Brain pericyte (primary cell): ENCODE results near the gene TMEM51.

ENCODE experiments used
- DNase-seq: peaks from one replicate; pipeline ENCODE4 v3.0.0-alpha.2; 2012; ENCODE audit warnings: low read depth, low spot score

TMEM51 gene

DNA sequence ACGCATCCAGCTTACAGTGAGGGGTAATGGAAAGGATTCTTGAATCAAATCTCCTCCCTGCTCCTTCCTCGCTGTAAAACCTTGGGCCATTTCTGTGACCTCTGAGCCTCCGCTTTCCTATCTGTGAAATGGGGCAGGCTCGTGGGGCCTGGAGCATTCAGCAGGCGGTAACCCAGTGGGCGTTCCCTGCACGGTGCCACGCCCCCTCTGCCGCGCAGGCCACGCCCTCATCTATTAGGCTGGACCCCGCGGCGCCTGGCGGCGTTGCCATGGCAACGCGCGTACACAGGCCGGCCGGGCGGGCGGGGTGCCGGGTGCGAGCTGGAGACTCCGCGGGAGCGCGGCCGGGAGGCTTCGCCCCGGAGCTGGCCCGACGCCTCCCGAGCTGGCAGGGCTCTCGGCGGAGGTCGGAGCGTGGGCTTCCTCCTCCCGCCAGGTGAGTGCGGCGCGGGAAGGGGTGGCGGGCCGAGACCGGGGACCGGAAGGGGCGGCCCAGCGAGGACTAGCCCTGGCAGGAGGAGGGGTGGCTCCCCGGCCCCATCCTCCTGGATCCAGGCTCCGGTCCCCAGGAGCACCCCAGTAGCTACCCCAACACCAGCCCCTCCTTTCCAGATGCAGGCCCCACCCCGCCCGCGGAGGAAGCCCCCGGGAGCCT is 93.5 kb downstream of the TMEM51 start, which contains the start of gene FHAD1:
TSS of gene FHAD1 (plus strand) at position 264 of the 655 bp plus-strand sequence. CDS start 4,562 bp downstream, outside the sequence.
- DNase-seq, result no peak

GRCh38 chr1:15248216-15248615 is 94.7 kb downstream of the TMEM51 start:
- no peak for DNase-seq

- no peak for DNase-seq
Observed at GRCh38 chr1:15249081-15249480, 95.5 kb downstream of the TMEM51 start.

DNA sequence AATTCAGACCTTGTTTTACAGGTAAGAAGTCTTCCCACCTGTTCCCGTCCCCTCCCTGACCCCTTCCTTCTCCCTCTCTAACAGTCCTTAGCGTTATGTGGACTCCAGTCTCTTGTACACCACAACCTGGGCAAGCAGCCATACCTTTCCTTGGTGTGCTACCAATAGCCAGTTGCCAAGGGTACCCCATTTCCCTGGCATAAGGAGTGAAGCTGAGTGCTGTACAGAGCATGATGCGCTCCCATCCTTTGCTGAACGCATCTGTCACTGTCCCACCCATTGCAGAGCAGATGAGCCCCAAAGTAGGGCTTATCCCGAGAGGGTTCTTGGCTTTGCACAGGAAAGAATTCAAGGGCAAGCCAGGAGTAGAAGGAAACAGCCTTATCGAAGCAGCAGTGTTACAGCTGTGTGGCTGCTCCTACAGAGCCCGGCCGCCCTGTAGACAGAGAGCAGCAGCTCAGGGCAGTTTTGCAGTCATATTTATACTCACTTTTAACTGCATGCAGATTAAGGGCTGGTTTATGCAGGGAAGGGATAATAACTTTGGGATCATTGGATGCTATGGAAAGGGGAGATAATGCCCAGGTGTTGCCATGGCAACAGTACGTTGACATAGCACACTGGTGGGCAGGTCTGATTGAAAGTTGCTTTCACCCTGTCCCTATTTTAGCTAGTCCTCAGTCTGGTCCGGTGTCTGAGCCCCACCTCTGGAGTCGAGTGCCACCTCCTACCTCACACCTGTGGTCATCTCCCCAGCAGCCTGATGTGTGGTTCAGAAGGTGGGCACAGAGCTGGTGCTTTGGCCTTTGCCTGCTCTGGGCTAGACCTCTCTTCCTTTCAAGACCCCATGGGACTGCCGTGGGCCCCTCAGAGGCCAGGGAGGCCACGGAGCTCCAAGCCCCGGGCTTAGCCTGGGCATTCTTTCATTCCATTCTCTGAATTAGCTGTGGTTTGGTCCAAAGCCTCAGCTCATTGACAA is 98.6 kb downstream of the TMEM51 start:
- no peak for DNase-seq

DNA sequence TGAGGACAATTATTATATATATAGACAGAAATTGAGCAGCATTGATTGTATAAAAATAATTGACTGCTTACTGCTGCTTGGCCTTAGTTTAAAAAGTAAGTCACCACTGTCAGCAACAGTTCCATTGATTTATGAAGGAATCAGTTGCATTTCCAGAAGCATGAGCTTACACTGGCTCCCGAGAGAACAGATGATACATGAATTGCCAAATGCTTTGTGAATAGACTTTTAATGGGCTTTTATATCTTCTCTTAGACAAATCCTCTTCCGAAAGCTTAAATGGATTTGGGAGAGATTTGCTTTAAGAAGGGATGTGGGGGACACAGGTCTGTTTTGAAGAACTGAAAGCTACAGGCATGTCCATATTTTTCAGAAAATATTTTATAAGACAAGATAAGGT is 101.0 kb downstream of the TMEM51 start:
- DNase-seq, result no peak

DNA sequence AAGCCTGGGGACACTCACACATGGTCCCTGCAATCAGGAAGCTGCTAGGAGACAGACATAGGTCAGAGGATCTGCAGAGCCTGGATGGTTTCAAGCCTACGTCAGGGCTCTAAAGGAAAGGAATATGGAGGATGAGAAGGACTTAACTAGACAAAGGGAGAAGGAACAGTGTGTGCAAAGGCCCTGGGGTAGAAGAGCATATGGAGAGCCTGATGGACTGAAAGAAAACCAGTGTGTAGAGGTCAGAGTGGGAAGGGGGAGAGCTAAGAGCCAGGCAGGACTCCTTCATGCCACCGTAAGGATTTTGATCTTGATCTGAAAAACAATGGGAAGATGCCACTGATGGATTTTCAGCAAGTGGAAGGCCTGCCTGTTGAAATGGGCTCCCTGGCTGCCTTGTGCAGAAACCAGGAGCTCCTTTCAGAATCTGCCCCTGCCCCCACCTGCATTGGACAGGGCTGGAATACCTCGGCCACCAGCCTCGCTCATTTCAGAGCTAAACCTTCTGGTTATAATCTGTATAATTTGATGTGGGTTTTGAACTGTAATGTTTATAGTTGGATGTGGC is 102.1 kb downstream of the TMEM51 start:
- no peak for DNase-seq

DNA sequence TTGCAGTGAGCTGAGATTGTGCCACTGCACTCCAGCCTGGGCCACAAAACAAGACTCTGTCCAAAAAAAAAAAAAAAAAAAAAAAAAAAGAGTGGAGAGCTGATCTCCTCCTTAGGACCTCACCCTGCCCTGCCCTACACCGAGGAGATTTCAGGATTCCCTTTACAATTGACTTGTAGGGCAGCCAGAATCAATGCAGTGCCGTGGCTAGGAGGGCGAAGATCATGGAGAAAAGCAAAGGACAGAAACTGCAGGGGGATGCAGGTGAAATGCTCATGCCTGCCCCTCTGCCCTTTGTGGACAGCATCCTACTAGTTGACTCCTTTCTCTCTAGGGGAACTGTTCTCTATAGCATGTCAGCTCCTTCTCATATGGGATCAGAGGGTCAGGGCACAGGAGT is 103.0 kb downstream of the TMEM51 start:
- no peak for DNase-seq

DNA sequence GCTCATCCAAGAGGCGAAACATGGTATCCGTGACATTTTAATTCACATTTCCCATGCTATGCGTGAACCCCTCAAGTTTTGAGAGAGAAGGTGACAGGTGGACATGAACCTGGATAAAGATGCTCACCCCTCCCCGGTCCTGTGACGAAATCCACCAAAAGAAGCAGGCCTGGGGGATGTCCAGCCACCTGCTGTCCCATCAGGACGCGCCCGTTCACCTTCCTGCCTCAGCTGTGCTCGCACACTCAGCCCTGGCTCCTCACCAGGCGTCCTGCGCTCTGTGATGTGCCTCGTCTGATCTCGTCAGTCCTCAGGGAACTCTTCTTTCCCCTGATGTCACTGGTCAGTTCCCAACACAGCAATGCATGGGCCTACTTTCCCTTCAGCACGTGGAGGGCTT is 103.8 kb downstream of the TMEM51 start:
- no peak for DNase-seq

GRCh38 chr1:15258833-15259621 is 105.5 kb downstream of the TMEM51 start:
- no peak for DNase-seq

DNA sequence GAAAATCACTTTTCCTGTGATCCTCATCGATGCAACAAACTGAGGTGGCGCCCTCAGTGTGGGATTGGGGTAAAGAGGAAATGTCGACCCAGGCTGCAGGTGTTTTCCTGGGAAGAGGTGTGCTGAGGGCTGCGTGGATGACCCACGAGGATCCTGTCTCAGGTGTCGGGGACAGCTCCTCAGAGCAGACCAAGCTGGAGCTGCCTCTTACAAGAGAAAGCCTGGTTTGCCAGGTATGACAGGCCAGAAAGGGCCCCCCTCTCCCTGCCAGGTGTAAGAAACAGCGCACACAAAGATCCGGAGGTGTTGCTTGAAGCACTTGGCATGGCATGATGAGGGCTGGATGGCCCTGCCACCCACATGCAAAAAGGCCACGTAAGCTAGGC is 106.1 kb downstream of the TMEM51 start:
- DNase-seq, result no peak

- no peak for DNase-seq
Observed at GRCh38 chr1:15260418-15261154, 107.0 kb downstream of the TMEM51 start.

DNA sequence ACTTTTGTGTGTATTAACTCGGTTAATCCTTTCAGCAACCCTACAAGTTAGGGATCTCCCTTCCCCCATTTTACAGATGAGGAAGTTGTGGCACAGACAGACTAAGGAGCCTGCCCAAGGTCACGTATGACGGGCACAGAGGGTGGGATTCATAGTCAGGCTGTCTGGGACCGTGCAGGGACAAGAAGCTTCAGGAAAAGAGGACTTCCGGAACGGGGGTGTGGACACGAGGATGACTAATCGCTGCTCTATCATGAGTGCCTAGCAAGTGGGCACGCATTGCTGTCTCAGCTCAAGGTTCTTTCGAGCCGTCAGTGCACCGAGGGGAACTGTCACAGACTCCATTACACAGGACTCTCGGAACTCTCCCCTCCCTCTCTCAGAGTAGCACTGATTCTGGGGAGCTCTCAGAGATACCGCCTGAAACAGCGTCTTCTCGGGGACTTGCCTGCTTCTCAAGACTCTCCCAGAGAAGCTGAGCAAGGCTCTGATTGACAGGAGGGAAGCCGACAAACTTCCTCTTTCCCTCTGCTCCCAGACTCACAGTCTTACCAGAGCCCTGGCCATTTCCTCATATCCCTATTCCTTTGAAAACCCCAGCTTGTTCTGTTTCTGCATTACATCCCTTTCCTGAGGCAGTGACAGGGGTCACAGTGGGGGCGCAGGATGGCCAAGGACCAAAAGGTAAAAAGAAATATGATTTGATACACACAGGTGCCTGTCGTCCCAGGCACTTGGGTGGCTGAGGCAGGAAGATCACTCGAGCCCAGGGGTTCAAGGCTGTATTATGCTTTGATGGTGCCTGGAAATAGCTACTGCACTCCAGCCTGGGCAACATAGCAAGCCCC is 107.8 kb downstream of the TMEM51 start:
- no peak for DNase-seq

- DNase-seq, result no peak
Observed at GRCh38 chr1:15262003-15262377, 108.4 kb downstream of the TMEM51 start.

GRCh38 chr1:15262706-15263105 is 109.2 kb downstream of the TMEM51 start:
- DNase-seq, result no peak

DNA sequence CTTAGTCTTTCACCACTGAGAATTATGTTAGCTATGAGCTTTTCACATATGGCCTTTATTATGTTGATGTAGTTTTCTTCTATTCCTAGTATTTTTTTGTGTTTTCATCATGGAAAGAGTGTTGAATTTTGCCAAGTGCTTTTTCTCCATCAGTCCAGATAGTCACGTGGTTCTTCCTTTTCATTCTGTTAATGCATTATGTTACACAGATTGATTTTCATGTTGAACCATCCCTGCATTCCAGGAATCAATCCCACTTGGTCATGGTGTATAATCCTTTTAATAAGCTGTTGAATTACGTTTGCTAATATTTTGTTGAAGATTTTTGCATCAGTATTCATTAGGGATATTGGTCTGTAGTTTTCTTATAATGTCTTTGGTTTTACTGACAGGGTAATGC is 111.2 kb downstream of the TMEM51 start:
- DNase-seq, result no peak
